ENCODE measurements around the gene MT1E. TPM values are rescaled to one million over a fixed set of nuclear protein-coding genes. Genes with fewer than 3 reads are reported as not detected.
A peak's percentile ranks its signal among the peaks of the same experiment; 100 is the strongest.

Gene MT1E
- polyA plus RNA-seq, 3 donors from 2014 or later: 1.4 to 2.5 TPM; not detected in 1

DNA sequence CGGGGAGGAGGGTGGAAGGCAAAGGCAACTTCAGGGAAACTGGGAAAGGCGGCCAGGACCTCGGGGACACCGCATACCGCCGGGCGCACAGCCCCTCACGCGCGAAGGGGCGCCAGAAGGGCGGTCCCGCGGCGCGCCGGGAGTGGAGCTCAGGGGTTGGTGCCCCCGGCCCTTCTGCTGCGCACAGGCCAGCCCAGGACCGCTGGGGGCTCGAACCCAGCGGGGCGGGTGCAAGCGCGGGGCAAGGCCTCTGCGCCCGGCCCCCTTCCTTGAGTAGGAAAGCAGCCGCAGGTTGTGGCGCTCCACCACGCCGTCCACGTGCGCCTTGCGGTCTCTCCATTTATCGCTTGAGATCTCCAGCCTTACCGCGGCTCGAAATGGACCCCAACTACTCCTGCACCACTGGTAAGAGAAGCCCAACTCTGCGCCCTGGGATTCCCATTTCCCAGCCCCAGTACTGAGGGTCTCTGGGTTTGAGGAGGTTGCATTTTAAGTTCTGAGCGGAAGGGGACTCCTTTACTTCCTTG, 9.9 kb downstream of the MT1E start:
- Mint-ChIP-seq H3K4me1 (peaks cover 6 to 25% of the 10 kb centered on the region in 2 donors), H3K4me3 (no peak overlapping the region), H3K27me3 (ENCODE audit: low read depth in 3 of 3) (peaks cover 23 to 36% (median 24%) of the 10 kb centered on the region in 3 donors), H3K36me3 (no peaks in the 10 kb centered on the region), H3K9me3 (no peaks in the 10 kb centered on the region), H3K27ac (no peak overlapping the region)
- DNase-seq: no peak

- Mint-ChIP-seq H3K9me3 (no peaks in the 10 kb centered on the region), H3K27me3 (ENCODE audit: low read depth in 3 of 3) (peaks cover 21 to 28% (median 24%) of the 10 kb centered on the region in 3 donors), H3K4me3 (no peak overlapping the region), H3K36me3 (no peaks in the 10 kb centered on the region), H3K27ac (no peak overlapping the region), H3K4me1 (peaks cover 2 to 20% of the 10 kb centered on the region in 2 donors)
- no peak for DNase-seq
Observed at GRCh38 chr16:56636616-56637413, 11.2 kb downstream of the MT1E start.

DNA sequence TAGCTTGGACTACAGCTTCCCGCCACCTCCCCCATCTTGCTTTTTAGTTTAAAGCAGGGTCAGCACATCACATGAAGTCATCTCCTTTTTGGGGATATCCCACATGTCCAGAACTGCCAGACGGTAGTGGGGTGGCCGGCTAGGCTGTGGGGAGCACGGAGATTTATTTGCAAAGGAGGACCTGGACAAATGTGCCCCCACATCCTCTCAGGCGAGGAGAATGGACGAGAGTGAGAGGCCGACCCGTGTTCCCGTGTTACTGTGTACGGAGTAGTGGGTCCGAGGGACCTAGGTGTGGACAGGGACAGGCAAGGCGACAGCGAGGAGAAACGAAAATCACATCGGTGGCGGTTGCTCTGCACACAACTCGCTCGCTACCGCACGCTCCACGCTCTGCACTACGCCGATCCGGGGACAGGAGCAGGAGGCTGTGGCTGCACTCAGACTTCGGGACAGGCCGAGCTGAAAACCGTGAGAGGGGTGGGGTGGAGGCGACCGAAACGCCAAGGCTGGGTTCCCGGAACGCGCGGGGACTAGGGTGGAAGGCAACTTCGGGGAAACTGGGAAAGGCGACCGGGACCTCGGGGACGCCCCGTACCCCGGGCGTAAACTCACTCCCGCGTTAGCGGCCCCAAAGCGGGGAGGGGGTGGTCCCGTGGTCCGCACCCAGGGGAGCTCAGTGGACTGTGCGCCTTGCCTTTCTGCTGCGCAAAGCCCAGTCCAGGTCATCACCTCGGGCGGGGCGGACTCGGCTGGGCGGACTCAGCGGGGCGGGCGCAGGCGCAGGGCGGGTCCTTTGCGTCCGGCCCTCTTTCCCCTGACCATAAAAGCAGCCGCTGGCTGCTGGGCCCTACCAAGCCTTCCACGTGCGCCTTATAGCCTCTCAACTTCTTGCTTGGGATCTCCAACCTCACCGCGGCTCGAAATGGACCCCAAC, 12.5 kb downstream of the MT1E start, which contains the start of gene MT1A:
TSS of gene MT1A (plus strand) at position 853 of the 937 bp plus-strand sequence. CDS start at position 926, 73 bp downstream.
- no peak for DNase-seq
- Mint-ChIP-seq H3K27me3 (ENCODE audit: low read depth in 3 of 3) (peaks cover 19 to 30% (median 20%) of the 10 kb centered on the region in 3 donors), H3K4me1 (peaks cover 9 to 20% of the 10 kb centered on the region in 2 donors), H3K9me3 (no peaks in the 10 kb centered on the region), H3K4me3 (peak within 1 kb of the TSS in 2 of 5 donors; percentile 33 to 42), H3K27ac (no peak within 1 kb of the TSS), H3K36me3 (no peaks in the 10 kb centered on the region)

GRCh38 chr16:56639045-56639444, 13.5 kb downstream of the MT1E start:
- Mint-ChIP-seq H3K4me1 (peaks cover 17 to 30% of the 10 kb centered on the region in 2 donors), H3K27me3 (ENCODE audit: low read depth in 3 of 3) (peaks cover 15 to 23% (median 17%) of the 10 kb centered on the region in 3 donors), H3K36me3 (no peaks in the 10 kb centered on the region), H3K4me3 (peak overlapping the region in 1 of 5 donors; percentile 33), H3K27ac (no peak overlapping the region), H3K9me3 (no peaks in the 10 kb centered on the region)
- DNase-seq: no peak

DNA sequence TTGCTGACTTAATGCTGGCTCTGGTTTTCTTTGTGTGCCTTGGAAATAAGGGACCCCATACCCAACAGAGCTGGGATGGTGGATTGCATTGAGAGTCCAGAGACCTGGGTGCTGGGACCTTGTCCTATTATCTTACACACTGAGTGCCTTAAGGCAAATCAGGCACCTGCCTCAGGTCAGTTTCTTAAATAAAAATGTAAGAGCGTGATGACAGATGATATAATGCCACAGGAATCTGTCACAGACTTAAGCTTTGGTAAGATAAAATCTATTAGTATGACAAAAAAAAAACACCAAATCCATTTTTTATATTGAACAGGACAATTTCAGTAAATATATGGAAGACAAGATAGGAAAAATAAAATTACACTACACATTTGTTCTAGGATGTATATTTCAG, 14.5 kb downstream of the MT1E start:
- no peak overlapping the region for H3K27ac Mint-ChIP-seq
- no peak for DNase-seq
- H3K4me1 Mint-ChIP-seq: peaks cover 20 to 28% of the 10 kb centered on the region in 2 donors
- H3K9me3 Mint-ChIP-seq: no peaks in the 10 kb centered on the region
- peaks cover 13 to 19% (median 18%) of the 10 kb centered on the region in 3 donors for H3K27me3 Mint-ChIP-seq (ENCODE audit: low read depth in 3 of 3)
- H3K36me3 Mint-ChIP-seq: no peaks in the 10 kb centered on the region
- no peak overlapping the region for H3K4me3 Mint-ChIP-seq

DNA sequence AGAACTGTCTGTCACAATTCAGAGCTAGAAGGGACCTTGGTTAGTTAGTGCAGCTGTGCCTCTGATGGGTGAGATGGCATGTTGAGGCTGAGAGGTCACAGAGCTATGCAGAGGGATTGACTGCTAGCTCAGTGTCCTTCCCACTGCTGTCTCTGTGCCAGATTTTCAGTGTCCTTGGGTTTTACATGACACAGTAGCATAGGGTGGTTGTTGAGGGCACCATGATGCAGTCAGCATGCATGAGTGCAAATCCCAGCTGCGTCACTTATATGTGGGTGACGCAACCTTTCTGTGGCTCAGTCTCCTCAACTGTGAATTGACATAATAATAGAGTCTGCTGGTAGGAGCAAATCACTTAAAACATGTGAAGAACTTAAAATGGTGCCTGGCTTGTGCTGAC, 15.6 kb downstream of the MT1E start:
- DNase-seq: no peak
- Mint-ChIP-seq H3K4me3 (no peak overlapping the region), H3K4me1 (peaks cover 20 to 27% of the 10 kb centered on the region in 2 donors), H3K36me3 (no peaks in the 10 kb centered on the region), H3K9me3 (no peaks in the 10 kb centered on the region), H3K27me3 (ENCODE audit: low read depth in 3 of 3) (peaks cover 10 to 19% (median 13%) of the 10 kb centered on the region in 3 donors), H3K27ac (no peak overlapping the region)

DNA sequence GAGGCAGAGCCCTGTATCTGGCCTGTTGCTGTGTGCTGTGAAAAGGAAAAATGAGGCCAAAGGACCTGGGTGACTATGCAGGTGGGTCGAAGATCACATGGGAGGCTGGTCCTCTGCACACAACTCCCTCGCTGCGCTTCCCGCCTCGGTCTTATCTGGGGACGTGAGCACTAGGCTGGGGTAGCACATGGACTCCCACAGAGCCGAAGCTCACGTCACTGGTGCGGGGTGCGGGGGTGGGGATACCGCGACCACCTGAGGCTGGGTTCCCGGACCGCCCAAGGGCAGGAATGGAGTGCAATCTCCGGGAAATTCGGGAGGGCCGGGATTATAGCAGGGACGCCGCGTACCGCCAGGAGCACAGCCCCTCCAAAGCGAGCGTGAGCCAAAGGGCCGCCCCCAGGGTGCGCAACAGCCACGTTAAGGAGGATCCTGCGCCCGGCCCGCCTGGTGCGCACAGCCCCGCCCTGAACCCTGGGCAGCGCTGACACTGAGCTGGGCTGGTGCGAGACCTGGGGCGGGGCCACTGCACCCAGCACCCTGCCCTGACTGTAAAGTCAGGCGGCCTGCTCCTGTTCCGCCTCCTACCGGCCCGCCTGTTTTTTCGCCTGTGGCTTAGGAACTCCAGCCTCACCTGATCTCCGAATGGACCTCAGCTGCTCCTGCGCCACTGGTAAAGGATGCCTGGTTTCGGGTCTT, 17.6 kb downstream of the MT1E start:
- peak overlapping the region; percentile 64 to 82 (median 77) for H3K4me3 Mint-ChIP-seq
- H3K36me3 Mint-ChIP-seq: no peaks in the 10 kb centered on the region
- H3K9me3 Mint-ChIP-seq: no peaks in the 10 kb centered on the region
- peaks cover 20 to 21% of the 10 kb centered on the region in 2 donors for H3K4me1 Mint-ChIP-seq
- peaks cover 6 to 19% (median 10%) of the 10 kb centered on the region in 3 donors for H3K27me3 Mint-ChIP-seq (ENCODE audit: low read depth in 3 of 3)
- peak; percentile 55 to 71 (median 69) for DNase-seq
- peak overlapping the region in 5 of 6 donors; percentile 1 to 65 (median 37) for H3K27ac Mint-ChIP-seq

DNA sequence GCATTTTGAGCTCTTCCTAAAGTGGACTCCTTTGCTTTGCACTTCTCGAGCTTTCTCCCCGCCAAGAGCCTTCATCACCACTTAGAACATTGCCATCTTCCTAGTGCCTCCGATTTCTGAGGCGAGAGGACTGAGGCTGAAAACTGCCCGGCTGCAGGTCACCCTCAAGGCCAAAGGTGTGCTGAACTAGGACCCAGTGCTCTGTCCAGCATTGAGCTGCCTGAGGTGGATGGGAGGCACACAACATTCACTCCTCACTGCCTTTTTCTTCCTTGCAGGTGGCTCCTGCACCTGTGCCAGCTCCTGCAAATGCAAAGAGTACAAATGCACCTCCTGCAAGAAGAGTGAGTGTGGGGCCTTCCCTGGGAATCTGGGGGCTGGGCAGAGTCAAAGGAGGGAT, 18.3 kb downstream of the MT1E start:
- peak overlapping the region in 4 of 6 donors; percentile 1 to 55 (median 42) for H3K27ac Mint-ChIP-seq
- H3K9me3 Mint-ChIP-seq: no peaks in the 10 kb centered on the region
- no peak for DNase-seq
- H3K36me3 Mint-ChIP-seq: no peaks in the 10 kb centered on the region
- peaks cover 19 to 20% of the 10 kb centered on the region in 2 donors for H3K4me1 Mint-ChIP-seq
- peak overlapping the region; percentile 64 to 82 (median 77) for H3K4me3 Mint-ChIP-seq
- H3K27me3 Mint-ChIP-seq (ENCODE audit: low read depth in 3 of 3): peaks cover 6 to 16% (median 10%) of the 10 kb centered on the region in 3 donors

DNA sequence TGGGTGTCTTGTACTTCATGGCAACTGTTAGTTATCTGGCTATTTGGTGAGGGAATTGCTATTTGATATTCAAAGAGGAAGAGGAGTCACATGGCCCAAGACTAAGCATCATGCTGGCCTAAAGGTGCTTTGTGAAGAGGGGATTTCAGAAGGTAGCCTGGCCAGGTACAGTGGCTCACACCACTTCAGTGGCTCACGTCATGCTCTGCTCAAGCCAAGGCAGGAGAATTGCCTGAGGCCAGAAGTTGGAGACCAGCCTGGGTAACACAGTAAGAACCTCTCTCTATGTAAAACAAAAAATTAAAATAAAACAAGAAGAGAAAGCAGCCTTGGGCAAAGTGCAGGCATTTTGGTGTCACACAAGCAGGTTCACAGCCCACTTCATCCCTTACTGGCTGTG, 19.7 kb downstream of the MT1E start:
- Mint-ChIP-seq H3K27me3 (ENCODE audit: low read depth in 3 of 3) (peaks cover 5 to 12% (median 6%) of the 10 kb centered on the region in 3 donors), H3K4me1 (peaks cover 19 to 20% of the 10 kb centered on the region in 2 donors), H3K36me3 (no peaks in the 10 kb centered on the region), H3K4me3 (no peak overlapping the region), H3K27ac (no peak overlapping the region), H3K9me3 (no peaks in the 10 kb centered on the region)
- DNase-seq: no peak

GRCh38 chr16:56645838-56646237, 20.3 kb downstream of the MT1E start:
- Mint-ChIP-seq H3K9me3 (no peaks in the 10 kb centered on the region), H3K4me3 (no peak overlapping the region), H3K27me3 (ENCODE audit: low read depth in 3 of 3) (peaks cover 5 to 12% (median 6%) of the 10 kb centered on the region in 3 donors), H3K27ac (no peak overlapping the region), H3K4me1 (peaks cover 19 to 20% of the 10 kb centered on the region in 2 donors), H3K36me3 (no peaks in the 10 kb centered on the region)
- no peak for DNase-seq

GRCh38 chr16:56647641-56648431, 22.3 kb downstream of the MT1E start:
- H3K9me3 Mint-ChIP-seq: no peaks in the 10 kb centered on the region
- peaks cover 3 to 12% (median 6%) of the 10 kb centered on the region in 3 donors for H3K27me3 Mint-ChIP-seq (ENCODE audit: low read depth in 3 of 3)
- H3K36me3 Mint-ChIP-seq: no peaks in the 10 kb centered on the region
- peaks cover 14% of the 10 kb centered on the region in 2 donors for H3K4me1 Mint-ChIP-seq
- H3K27ac Mint-ChIP-seq: no peak overlapping the region
- H3K4me3 Mint-ChIP-seq: no peak overlapping the region
- DNase-seq: no peak

GRCh38 chr16:56649271-56649670, 23.7 kb downstream of the MT1E start:
- H3K27ac Mint-ChIP-seq: no peak overlapping the region
- no peaks in the 10 kb centered on the region for H3K9me3 Mint-ChIP-seq
- no peaks in the 10 kb centered on the region for H3K36me3 Mint-ChIP-seq
- peaks cover under 1% of the 10 kb centered on the region in 2 donors for H3K4me1 Mint-ChIP-seq
- H3K27me3 Mint-ChIP-seq (ENCODE audit: low read depth in 3 of 3): peaks cover 3 to 10% (median 5%) of the 10 kb centered on the region in 3 donors
- no peak for DNase-seq
- no peak overlapping the region for H3K4me3 Mint-ChIP-seq

Data from immature natural killer cell (primary cell).